Subcutaneous adipose tissue (tissue), 4 donors: ENCODE measurements around the gene SYNGR3. TPM values are rescaled to one million over a fixed set of nuclear protein-coding genes. Genes with fewer than 3 reads are reported as not detected.

Experiments used
- CTCF ChIP-seq: fragments of 450-650 bp; IDR thresholded peaks from one replicate; pipeline ENCODE4 v1.5.1; 2016; ENCODE audit warnings: low read depth, mild to moderate bottlenecking, control low read depth, antibody characterized with exemption, moderate library complexity
- total RNA-seq, 4 donors: library from RNA; depleted of rRNA; stranded (reverse); fragments of >200 nt; gene quantifications; one replicate each; pipeline ENCODE4 v1.1.0, GENCODE V29; 2016

The SYNGR3 gene
- total RNA-seq, 4 donors from 2014 or later, result not detected

GRCh38 chr16:2026461-2027023 is 36.8 kb downstream of the SYNGR3 start, which contains the start of gene NHERF2:
Gene NHERF2, plus strand, starts transcription at chr16:2026902. Its CDS starts 104 bp downstream, at chr16:2027006.
- no peak for TF ChIP-seq CTCF

GRCh38 chr16:2027024-2028010 is 37.5 kb downstream of the SYNGR3 start:
- no peak for TF ChIP-seq CTCF

- no peak for TF ChIP-seq CTCF
Observed at GRCh38 chr16:2028146-2028545, 38.4 kb downstream of the SYNGR3 start.

GRCh38 chr16:2028620-2029220 is 39.0 kb downstream of the SYNGR3 start:
- no peak for TF ChIP-seq CTCF

GRCh38 chr16:2029350-2029749 is 39.6 kb downstream of the SYNGR3 start:
- no peak for TF ChIP-seq CTCF

- no peak for TF ChIP-seq CTCF
Observed at GRCh38 chr16:2030036-2030435, 40.3 kb downstream of the SYNGR3 start.

- TF ChIP-seq CTCF, result no peak
Observed at GRCh38 chr16:2031081-2031577, 41.4 kb downstream of the SYNGR3 start.
